Measurements from ENCODE around the gene VILL.
"Not testable (repeated sequence)": the region's sequence is repeated elsewhere in the genome, so short reads cannot be mapped to it uniquely, and the experiment has no call there.

The VILL gene

GRCh38 chr3:37986479-37987314, 3.9 kb upstream of the VILL start:
- DNase-seq (ENCODE audit: low spot score) = no peak

GRCh38 chr3:37987315-37987697, 3.3 kb upstream of the VILL start:
- no peak for DNase-seq (ENCODE audit: low spot score)

GRCh38 chr3:37987751-37988179, 2.8 kb upstream of the VILL start:
- DNase-seq (ENCODE audit: low spot score) = no peak

DNA sequence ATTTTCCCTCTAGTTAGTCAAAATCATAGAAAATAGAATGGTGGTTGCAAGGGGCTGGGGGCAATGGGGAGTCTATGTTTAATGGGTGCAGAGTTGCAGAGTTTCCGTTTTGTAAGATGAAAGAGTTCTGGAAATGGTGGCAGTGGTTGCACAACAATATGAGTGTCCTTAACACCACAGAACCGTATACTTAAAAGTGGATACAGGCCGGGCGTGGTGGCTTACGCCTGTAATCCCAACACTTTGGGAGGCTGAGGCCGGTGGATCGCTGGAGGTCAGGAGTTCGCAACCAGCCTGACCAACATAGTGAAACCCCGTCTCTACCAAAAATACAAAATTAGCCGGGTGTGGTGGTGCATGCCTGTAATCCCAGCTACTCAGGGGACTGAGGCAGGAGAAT, 2.2 kb upstream of the VILL start:
- not testable (repeated sequence) for DNase-seq (ENCODE audit: low spot score)

GRCh38 chr3:37988931-37989525, 1.6 kb upstream of the VILL start:
- DNase-seq (ENCODE audit: low spot score) = no peak

- DNase-seq (ENCODE audit: low spot score) = no peak
Observed at GRCh38 chr3:37989821-37990480, 635 bp upstream of the VILL start.

DNA sequence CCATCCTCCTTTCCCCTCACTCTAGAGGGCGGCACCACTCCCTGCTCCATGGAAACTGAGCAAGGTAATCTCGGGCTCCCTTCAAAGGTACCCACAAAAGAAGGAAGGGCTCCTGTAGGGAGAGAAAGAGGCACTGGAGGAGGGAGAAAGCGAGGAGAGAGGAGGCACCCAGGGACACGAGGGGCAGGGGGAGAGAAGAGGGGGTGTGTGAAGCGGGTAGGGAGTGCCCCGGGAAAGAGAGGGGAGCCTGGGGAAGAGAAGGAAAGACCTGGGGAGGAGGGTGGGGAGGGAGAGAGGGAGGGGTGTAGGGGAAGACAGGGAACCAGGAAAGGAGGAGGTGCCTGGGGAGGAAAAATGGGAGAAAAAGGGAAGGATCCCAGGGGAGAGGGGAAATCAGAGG, 523 bp downstream of the VILL start:
- no peak for DNase-seq (ENCODE audit: low spot score)

GRCh38 chr3:37991823-37992222, 1.2 kb downstream of the VILL start:
- no peak for DNase-seq (ENCODE audit: low spot score)

GRCh38 chr3:37992271-37993066, 1.9 kb downstream of the VILL start:
- DNase-seq (ENCODE audit: low spot score) = no peak

- no peak for DNase-seq (ENCODE audit: low spot score)
Observed at GRCh38 chr3:37993067-37993455, 2.5 kb downstream of the VILL start.

- no peak for DNase-seq (ENCODE audit: low spot score)
Observed at GRCh38 chr3:37993460-37993819, 2.9 kb downstream of the VILL start.

- DNase-seq (ENCODE audit: low spot score) = no peak
Observed at GRCh38 chr3:37993820-37994638, 3.4 kb downstream of the VILL start.

DNA sequence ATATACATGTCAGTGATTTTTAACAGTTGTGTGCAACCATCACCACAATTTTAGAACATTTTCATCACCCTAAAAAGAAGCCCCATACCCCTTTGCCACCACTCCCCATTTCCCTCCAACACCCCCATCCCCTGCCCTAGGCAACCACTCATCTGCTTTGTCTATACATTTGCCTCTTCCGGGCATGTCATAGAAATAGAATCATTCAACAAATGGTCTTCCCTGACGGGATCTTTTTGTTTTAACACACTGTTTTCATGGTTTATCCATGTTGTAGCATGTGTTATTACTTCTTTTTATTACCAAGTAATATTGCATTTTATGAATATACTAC, 4.0 kb downstream of the VILL start:
- DNase-seq (ENCODE audit: low spot score) = no peak

DNA sequence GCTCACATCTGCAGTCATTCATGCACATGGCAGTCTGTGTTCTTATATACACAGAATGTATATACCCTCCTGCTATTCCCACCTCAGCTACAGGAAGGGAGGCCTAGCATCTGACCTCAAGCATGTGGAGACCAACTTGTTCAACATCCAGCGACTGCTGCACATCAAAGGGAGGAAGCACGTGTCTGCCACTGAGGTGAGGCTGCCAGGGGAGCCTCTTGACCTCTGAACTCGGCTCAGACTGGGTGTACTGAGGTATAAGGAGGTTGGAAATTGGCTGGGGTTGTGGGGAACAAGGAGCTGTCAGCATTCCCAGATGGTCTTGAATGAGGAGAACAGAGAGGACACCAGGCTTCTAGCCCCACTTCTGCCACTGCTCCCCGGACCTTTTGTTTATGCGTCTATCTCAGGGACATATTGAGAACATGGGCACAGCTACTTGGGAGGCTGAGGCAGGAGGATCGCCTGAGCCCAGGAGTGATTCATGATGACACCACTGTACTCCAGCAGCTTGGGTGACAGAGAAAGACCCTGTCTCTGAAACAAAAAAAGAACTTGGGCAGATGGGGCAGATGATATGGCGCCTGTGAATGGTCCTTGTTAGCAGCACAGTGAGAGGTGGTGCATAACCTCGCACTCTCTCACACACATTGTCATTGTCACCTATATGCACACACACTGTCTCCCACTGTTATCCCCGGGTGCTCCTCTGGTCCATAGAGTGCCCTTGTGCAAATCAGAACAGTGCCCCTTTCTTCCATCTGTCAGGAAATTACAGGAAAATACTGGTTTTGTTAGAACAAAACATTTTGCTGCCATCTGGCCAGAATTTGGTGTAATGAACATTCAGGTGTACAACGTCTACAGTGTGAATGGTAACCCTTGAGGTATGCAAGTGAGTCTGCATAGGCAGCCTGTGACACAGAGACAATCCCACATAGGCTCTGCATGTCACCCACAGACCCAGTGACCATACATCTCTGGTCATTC, 5.4 kb downstream of the VILL start:
- DNase-seq (ENCODE audit: low spot score) = no peak

GRCh38 chr3:37996785-37997301, 6.3 kb downstream of the VILL start:
- DNase-seq (ENCODE audit: low spot score) = no peak

DNA sequence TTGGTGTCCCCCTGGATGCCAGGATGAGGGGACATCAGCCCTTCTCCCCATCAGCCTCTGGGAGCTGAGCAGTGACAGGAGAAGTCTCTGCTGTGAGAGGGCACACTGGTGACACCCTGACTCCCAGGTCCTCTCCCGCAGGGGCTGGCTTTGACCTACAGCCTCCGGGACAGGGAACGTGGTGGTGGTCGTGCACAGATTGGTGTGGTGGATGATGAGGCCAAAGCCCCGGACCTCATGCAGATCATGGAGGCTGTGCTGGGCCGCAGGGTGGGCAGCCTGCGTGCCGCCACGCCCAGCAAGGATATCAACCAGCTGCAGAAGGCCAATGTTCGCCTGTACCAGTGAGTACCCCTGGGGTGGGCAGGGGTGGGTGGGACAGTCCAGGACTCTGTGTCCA, 6.8 kb downstream of the VILL start:
- no peak for DNase-seq (ENCODE audit: low spot score)

DNA sequence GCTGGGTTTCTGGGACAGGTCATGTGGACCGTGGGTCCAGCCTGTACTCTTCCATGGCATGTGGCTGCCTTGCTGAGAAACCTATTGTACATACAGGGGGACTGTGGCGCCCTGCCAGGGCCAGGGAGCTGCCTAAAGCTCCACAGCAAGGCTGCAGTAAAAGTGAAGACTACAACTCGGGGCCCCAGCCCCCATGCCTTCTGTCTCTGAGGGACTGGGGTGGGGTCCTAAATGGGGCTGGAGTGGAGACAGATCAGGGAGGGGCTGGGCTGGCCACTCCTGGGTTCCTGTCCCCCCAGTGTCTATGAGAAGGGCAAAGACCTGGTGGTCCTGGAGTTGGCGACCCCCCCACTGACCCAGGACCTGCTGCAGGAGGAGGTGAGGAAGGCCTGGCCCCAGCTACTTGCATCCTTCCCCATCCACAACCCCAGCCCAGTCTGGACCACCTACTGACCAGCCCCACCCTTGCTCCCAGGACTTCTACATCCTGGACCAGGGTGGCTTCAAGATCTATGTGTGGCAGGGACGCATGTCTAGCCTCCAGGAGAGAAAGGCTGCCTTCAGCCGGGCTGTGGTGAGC, 7.3 kb downstream of the VILL start:
- DNase-seq (ENCODE audit: low spot score) = no peak

DNA sequence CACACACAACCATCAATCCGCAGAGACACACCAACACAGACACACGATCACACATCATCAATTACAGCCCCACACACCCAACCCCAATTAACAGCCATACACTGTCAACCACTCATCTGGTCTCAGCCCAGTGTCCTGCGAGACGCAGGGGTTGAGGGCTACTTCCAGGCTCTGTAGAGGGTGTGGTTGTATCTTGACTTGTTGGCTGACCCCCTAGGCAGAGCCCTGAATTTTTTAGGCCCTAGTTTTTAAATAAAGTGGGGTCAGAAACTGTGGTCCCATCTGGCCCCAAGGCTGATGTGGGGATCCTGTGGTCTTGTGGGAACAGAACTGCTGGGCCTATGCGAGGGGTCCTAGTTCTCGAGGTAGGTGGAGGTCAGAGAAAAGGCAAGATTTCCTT, 9.2 kb downstream of the VILL start:
- no peak for DNase-seq (ENCODE audit: low spot score)

- DNase-seq (ENCODE audit: low spot score) = no peak
Observed at GRCh38 chr3:38000242-38000916, 9.8 kb downstream of the VILL start.
